Activated T-cell treated with anti-CD3 and anti-CD28 coated beads for 48 hours (primary cell): ENCODE measurements around the gene FBXO28.

ENCODE experiments used
- DNase-seq: peaks from one replicate; pipeline ENCODE4 v3.0.0-alpha.2; 2020; ENCODE audit warnings: low read depth

Gene FBXO28

DNA sequence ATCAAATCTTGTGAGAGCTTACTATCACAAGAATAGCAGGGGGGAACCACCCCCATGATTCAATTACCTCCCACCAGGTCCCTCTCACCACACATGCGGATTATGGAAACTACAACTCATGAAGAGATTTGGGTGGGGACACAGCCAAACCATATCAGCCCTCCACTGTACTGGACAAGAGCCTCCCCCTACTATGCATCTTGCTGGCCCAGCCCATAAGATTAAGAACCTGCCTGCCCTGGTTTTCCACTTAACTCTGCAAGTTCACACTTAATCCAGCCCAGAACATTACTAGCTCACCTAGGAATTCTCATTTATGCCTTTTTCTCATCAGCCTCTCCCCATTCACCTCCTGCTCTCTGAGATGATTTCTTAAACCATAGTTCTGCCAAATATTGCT lies 18.0 kb upstream of the FBXO28 start:
- no peak for DNase-seq

GRCh38 chr1:224096773-224097172 lies 17.1 kb upstream of the FBXO28 start:
- no peak for DNase-seq

- no peak for DNase-seq
These were observed 15.9 kb upstream of the FBXO28 start for GRCh38 chr1:224098007-224098406.

DNA sequence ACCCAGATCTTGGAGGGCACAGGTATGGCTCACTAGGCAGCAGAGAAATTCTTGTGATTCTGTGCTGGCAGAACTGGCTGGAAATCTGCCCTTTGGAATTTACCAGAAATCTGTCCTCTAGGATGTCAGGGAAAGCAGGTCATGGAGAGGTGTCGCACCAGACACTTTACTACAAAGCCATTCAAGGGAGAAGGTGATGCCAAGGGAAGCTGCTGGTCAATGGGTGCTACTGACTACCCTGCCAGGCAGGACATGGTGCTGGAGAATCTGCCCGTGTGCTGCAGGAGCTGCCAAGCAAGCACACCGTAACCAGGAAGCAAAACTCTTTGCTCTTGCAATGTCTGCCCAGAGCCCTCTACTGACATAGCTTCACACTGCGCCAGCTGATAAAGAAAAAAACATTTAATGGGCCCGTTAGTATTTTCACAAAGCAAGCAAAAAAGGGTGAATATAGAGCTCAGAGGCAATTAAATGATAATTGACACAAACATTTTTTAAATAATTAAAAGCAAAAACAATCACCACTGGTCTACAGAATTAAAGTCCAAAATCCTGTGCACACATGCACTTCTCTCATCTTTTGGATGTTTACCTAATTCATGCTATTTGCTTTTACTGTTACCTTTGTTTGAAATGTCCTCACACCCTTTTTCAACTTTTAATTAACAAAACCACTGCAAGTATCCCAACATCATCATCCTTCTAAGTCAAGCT lies 7.2 kb upstream of the FBXO28 start:
- no peak for DNase-seq

DNA sequence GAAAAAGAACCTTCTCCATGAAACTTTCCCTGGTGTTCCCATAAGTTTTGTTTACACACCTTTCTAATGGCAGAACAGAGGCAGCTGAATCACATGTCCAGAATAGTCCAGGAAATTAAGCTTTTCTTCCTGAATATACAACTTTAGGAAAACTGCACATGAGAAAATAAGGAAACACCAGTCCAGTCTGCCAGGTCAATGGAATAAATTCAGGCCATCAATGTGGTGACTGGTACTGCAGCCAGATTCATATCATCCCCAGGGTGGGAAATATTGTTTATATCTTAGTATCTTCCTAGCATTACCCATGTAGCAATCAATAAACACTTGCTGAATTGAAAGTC lies 6.7 kb upstream of the FBXO28 start:
- no peak for DNase-seq

GRCh38 chr1:224108991-224109390 lies 4.9 kb upstream of the FBXO28 start:
- DNase-seq, result no peak

- no peak for DNase-seq
These were observed 3.9 kb upstream of the FBXO28 start for GRCh38 chr1:224109981-224110380.

- DNase-seq, result no peak
These were observed 906 bp upstream of the FBXO28 start for GRCh38 chr1:224113005-224113404.

DNA sequence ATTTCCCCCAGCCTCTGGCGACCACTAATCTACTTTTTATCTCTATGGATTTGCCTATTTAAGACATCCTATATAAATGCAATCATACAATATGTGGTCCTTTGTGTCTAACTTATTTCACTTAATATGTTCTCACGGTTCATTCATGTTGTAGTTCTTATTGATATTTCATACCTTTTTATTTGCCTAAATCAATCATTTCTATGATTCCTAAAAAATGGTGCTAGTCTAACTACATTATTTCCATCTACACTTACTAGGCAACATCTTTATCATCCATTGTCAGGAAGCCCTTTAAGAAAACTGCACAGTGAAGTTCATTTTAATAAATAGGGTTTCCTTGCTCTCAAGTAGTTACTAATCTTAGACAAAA lies 380 bp upstream of the FBXO28 start:
- no peak for DNase-seq

GRCh38 chr1:224114787-224115175 lies 870 bp downstream of the FBXO28 start:
- DNase-seq, result no peak

DNA sequence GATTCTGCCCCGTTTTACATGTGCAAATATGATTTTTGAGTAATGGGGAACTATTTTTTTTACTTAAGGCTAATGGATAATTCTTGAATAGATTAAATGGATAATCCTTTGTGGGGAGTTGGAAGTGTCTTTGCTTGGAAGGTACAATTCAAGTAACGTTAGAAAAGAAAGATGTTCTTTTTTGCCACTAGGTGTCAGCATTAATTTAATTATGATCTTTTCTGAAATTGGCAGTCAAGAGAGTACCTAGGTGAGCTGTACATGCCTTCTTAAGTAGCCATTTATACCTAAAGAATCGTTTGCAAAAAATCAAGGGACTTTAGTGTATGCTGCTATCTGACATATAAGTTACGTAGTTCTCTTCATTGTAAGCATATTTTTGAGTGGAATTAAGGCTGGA lies 2.2 kb downstream of the FBXO28 start:
- no peak for DNase-seq

DNA sequence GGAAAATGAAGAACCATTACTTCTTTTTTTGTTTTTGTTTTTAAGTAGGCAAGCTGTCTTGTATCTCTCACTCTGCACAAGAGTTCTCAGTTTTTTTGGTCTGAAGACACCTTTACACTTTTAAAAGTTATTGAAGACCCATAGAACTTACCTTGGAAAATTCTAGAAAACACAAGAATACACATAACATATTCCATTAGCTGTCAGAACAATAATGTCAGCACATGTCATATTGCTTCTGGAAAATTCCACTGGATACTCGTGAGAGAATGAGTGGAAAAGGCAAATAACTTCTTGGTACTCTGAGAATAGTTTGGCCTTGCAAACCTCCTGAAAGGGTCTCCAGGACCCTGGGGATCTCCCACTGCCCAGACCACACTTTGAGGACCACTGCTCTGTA lies 4.8 kb downstream of the FBXO28 start:
- DNase-seq, result no peak

DNA sequence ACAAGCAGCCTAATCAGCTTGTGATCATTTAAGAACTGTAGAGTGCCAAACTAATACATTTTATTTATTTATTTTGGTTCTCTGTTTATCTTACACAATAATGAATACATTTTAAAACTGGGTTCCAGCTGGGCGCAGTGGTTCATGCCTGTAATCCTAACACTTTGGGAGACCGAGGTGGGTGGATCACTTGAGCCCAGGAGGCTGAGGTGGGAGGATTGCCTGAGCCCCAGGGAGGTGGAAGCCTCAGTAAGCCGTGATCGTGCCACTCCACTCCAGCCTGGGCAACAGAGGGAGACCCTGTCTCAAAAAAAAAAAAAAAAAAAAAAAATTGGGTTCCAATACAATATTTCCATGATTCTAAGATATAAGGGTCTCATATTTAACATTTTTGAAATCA lies 9.2 kb downstream of the FBXO28 start:
- DNase-seq, result no peak

DNA sequence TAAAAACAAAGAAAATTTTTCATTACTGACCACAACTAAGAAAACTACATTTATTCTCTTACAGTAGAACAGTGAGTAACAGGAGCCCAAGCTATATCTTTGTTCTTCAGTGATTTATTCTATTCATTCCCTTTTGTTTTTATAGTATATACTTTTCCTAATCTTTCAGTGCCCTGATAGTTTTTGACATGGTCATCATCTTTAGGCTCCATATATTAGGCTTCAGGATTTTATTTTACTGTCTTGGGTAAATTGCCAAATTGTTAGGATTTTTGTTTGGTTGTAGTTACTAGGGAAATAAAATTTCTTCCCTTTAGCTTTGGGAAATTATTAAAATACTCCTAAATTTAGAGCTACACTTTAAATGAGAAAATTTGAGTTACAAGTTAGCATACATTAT lies 10.3 kb downstream of the FBXO28 start:
- no peak for DNase-seq

- DNase-seq, result no peak
These were observed 14.3 kb downstream of the FBXO28 start for GRCh38 chr1:224127925-224128819.

GRCh38 chr1:224131253-224131652 lies 17.3 kb downstream of the FBXO28 start:
- DNase-seq, result no peak

DNA sequence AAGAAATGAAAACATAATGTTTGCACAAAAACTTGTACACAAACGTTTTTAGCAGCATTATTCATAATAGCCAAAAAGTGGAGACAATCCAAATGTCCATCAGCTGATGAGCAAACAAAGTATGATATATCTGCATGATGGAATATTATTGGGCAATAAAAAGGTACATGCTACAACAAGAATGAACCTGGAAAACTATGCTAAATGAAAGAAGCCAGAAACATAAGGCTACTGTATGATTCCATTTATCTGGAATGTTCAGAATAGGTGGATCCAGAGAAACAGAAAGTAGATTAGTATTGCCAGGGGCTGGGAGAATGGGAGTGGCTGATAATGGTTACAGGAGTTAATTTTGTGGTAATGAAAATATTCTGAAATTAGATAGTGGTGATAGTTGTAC lies 19.0 kb downstream of the FBXO28 start:
- DNase-seq, result no peak

DNA sequence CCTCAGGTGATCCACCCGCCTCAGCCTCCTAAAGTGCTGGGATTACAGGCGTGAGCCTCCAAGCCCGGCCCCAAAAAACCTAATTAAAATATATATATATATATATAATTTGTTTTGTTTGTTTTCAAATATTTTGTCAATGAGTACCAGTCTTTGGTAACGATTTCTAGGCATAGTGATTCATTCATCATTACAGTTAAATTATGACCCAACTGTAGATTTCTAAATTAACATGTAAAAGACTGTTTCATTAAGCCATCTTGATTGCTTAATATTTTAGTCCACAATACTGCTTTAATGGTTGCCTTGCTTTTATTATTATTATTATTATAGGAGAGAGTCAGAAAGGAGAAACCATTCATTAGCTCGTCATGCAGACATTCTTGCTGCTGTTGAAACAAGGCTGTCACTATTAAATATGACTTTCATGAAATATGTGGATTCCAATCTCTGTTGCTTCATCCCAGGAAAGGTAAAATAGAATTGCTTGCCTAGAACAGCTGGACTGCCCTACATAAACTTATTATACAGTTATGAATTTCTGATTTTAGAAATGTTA lies 19.9 kb downstream of the FBXO28 start:
- no peak for DNase-seq

DNA sequence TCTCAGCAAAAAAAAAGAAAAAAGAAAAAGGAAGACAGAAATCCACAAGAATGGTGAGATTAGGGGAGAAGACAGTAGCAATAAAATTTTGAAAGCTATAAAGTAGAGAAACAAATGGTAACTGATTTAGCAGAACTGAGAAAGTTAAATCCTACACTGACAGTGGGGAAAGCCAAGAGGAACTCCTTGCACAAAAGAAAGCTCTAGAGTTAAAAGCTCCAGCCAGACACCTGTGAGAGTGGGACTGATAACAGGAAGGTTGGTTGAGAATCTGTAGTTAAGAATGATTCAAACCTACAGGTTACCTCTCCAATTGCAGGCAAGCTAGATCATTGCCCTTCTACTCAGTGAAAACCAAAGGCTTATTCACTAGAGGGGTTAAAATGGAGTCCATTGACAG lies 23.6 kb downstream of the FBXO28 start:
- DNase-seq, result no peak

DNA sequence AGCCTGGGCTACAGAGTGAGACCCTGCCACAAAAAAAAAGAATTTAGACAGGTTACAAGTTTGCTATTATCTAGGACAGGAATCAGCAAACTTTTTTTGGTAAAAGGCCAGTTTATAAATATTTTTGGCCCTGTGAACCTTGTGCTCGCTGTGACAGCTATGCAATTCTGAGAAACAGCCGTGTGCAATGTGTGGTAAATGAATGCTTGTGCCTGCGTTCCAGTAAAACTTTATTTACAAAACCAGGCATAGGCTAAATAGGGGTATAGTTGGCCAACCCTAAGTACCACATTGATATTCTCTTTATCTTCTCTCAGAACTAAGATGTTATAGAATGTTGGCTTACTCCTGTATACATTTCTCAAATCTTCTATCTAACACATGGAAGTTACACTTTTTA lies 24.3 kb downstream of the FBXO28 start:
- no peak for DNase-seq

- DNase-seq, result no peak
These were observed 27.8 kb downstream of the FBXO28 start for GRCh38 chr1:224141693-224142092.

DNA sequence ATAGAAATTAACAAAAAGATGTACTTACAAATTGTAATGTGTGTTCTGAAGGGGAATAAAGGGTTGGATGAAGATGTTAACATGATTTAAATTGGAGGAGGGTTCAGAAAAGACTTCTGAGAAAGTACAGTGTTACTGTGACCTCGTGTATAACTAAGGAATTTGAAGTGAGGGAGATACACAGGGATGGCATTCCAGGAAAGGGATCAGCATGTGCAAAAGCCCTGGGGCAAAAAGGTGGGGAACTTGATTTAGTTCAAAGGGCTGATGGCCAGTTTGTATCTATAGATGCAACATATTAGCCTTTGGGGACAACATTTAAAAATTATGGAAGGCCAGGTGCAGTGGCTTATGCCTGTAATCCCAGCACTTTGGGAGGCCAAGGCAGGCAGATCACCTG lies 35.8 kb downstream of the FBXO28 start:
- no peak for DNase-seq

GRCh38 chr1:224151117-224151516 lies 37.2 kb downstream of the FBXO28 start:
- no peak for DNase-seq
